CD14-positive monocyte (primary cell): ENCODE data around the gene NEIL1. TPM values are rescaled to one million over a fixed set of nuclear protein-coding genes. Genes with fewer than 3 reads are reported as not detected.
A peak's percentile ranks its signal among the peaks of the same experiment; 100 is the strongest.
"Not testable (repeated sequence)": the region's sequence is repeated elsewhere in the genome, so short reads cannot be mapped to it uniquely, and the experiment has no call there.

Experiments
- DNase-seq, 3 donors: peaks; one replicate each; pipeline ENCODE4 v3.0.0-alpha.2; 2011 to 2022
- H2AFZ ChIP-seq: 2 replicates; pipeline ENCODE4 v1.6.0; 2012; ENCODE audit warnings: mild to moderate bottlenecking, low read depth, low read length, inconsistent platforms; ENCODE audit not compliant: insufficient read depth, poor library complexity, severe bottlenecking
- H3K27ac ChIP-seq, 2 donors: 1 replicate in 1 of 2; 2 replicates in 1 of 2; pipeline ENCODE4 v1.5.1; 2012 to 2013; ENCODE audit warnings: low read length in 2 of 2, control low read depth in 1 of 2, inconsistent platforms in 1 of 2, low read depth in 1 of 2, mild to moderate bottlenecking in 1 of 2
- H3K27me3 ChIP-seq, 2 donors: one replicate each; pipeline versions ENCODE4 v1.6.0 to v1.6.1; 2011 to 2013; ENCODE audit warnings: low read length in 2 of 2; ENCODE audit not compliant: control insufficient read depth in 2 of 2, insufficient read depth in 2 of 2
- H3K36me3 ChIP-seq, 2 donors: replicated peaks in 1 of 2; 1 replicate in 1 of 2; 2 replicates in 1 of 2; pipeline versions ENCODE4 v1.5.1 to v1.6.1; 2012 to 2013; ENCODE audit warnings: low read length in 2 of 2, control low read depth in 1 of 2, inconsistent platforms in 1 of 2, mild to moderate bottlenecking in 1 of 2; ENCODE audit not compliant: insufficient read depth in 2 of 2, control insufficient read depth in 1 of 2
- H3K4me1 ChIP-seq, 2 donors: 1 replicate in 1 of 2; 2 replicates in 1 of 2; pipeline versions ENCODE4 v1.5.1 to v1.6.1; 2012 to 2013; ENCODE audit warnings: low read length in 2 of 2, control low read depth in 1 of 2, inconsistent platforms in 1 of 2, mild to moderate bottlenecking in 1 of 2, moderate library complexity in 1 of 2; ENCODE audit not compliant: insufficient read depth in 2 of 2, control insufficient read depth in 1 of 2
- H3K4me2 ChIP-seq: replicated peaks from 2 replicates; pipeline ENCODE3; 2012; ENCODE audit warnings: low read length, moderate library complexity, mild to moderate bottlenecking; ENCODE audit not compliant: poor library complexity, severe bottlenecking; ENCODE audit errors: extremely low read depth
- H3K4me3 ChIP-seq, 3 experiments: fragments of 200-600 bp in 1 of 3; sonication (generic) in 1 of 3; replicated peaks in 1 of 3; 1 replicate in 2 of 3; 2 replicates in 1 of 3; pipeline ENCODE4 v1.5.1; 2011 to 2013; ENCODE audit warnings: low read length in 3 of 3, mild to moderate bottlenecking in 3 of 3, control low read depth in 2 of 3, low read depth in 2 of 3, inconsistent platforms in 1 of 3, moderate library complexity in 1 of 3
- H3K79me2 ChIP-seq: 2 replicates; pipeline ENCODE4 v1.6.0; 2012; ENCODE audit warnings: mild to moderate bottlenecking, control low read depth, inconsistent platforms, low read length, moderate library complexity; ENCODE audit not compliant: insufficient read depth
- H3K9ac ChIP-seq: 2 replicates; pipeline ENCODE4 v1.6.0; 2017; ENCODE audit warnings: low read length, mild to moderate bottlenecking; ENCODE audit not compliant: insufficient read depth, poor library complexity, severe bottlenecking
- H3K9me3 ChIP-seq, 2 donors: replicated peaks in 1 of 2; 1 replicate in 1 of 2; 2 replicates in 1 of 2; pipeline versions ENCODE4 v1.5.1 to v1.6.1; 2012 to 2013; ENCODE audit warnings: low read length in 2 of 2, control low read depth in 1 of 2; ENCODE audit not compliant: control insufficient read depth in 1 of 2, insufficient read depth in 1 of 2
- H4K20me1 ChIP-seq: 2 replicates; pipeline ENCODE4 v1.6.0; 2012; ENCODE audit warnings: mild to moderate bottlenecking, low read length, control low read depth, moderate library complexity; ENCODE audit not compliant: insufficient read depth
- H3K27ac Mint-ChIP-seq, 7 donors: one replicate each; pipeline ENCODE4 v1.8.0; 2020; ENCODE audit warnings: mild to moderate bottlenecking in 7 of 7, mixed read lengths in 7 of 7, moderate library complexity in 6 of 7, inconsistent platforms in 2 of 7
- H3K27me3 Mint-ChIP-seq, 3 donors: one replicate each; pipeline ENCODE4 v1.8.0; 2021 to 2022; ENCODE audit warnings: low read depth in 3 of 3, mild to moderate bottlenecking in 3 of 3, mixed read lengths in 3 of 3, moderate library complexity in 3 of 3, inconsistent platforms in 1 of 3
- H3K36me3 Mint-ChIP-seq, 2 donors: one replicate each; pipeline ENCODE4 v1.8.0; 2020; ENCODE audit warnings: mixed read lengths in 2 of 2, inconsistent platforms in 1 of 2, mild to moderate bottlenecking in 1 of 2
- H3K4me1 Mint-ChIP-seq: one replicate; pipeline ENCODE4 v1.8.0; 2020; ENCODE audit warnings: mild to moderate bottlenecking, mixed read lengths
- H3K4me3 Mint-ChIP-seq, 2 donors: one replicate each; pipeline ENCODE4 v1.8.0; 2020; ENCODE audit warnings: mild to moderate bottlenecking in 2 of 2, mixed read lengths in 2 of 2, moderate library complexity in 1 of 2
- H3K9me3 Mint-ChIP-seq, 7 donors: one replicate each; pipeline ENCODE4 v1.8.0; 2020 to 2022; ENCODE audit warnings: mixed read lengths in 7 of 7, mild to moderate bottlenecking in 6 of 7, moderate library complexity in 6 of 7, inconsistent platforms in 2 of 7
- CTCF ChIP-seq: fragments of 200-600 bp; IDR thresholded peaks from one replicate; pipeline ENCODE4 v1.8.0; 2022; ENCODE audit warnings: antibody characterized with exemption, mild to moderate bottlenecking
- WGBS: methylation state at CpG from one replicate; pipeline ENCODE4 v1.1.5; 2013; ENCODE audit warnings: missing lambda C conversion rate; ENCODE audit not compliant: insufficient coverage; 5-methylcytosine and 5-hydroxymethylcytosine counted together
- intact Hi-C, 2 donors: fragments of 100-400 bp; cut with micrococcal nuclease; formaldehyde crosslinking; loops; one replicate each; pipeline versions ENCODE4 v1.15.0 to v1.15.1; 2023
- polyA plus RNA-seq, 3 donors: library from polyadenylated mRNA; depleted of rRNA in 1 of 3; unstranded in 2 of 3; stranded (reverse) in 1 of 3; fragments of 300-500 nt in 2 of 3; fragments of >200 nt in 1 of 3; fragmentation: Illumina TruSeq in 2 of 3; gene quantifications; 1 replicate in 2 of 3; 2 replicates in 1 of 3; pipeline ENCODE4 v1.2.3, GENCODE V29; 2012 to 2021

The NEIL1 gene
- polyA plus RNA-seq, 3 donors: 0.52 to 6.7 (median 0.53) TPM

- H3K9ac ChIP-seq, DNase-seq, H3K36me3 Mint-ChIP-seq, intact Hi-C loops, H3K79me2 ChIP-seq, H3K9me3 Mint-ChIP-seq, H4K20me1 ChIP-seq, H3K4me1 ChIP-seq, H3K4me3 Mint-ChIP-seq, H3K27ac ChIP-seq, H3K27ac Mint-ChIP-seq, H2AFZ ChIP-seq, H3K36me3 ChIP-seq, H3K4me2 ChIP-seq, H3K27me3 Mint-ChIP-seq, H3K27me3 ChIP-seq, H3K9me3 ChIP-seq, H3K4me3 ChIP-seq, H3K4me1 Mint-ChIP-seq: not testable (repeated sequence)
- WGBS: no CpG with 5 or more reads among the region's 6 CpGs
- peak; percentile 65 for TF ChIP-seq CTCF
Observed at GRCh38 chr15:75299311-75299688, 47.5 kb upstream of the NEIL1 start.

- H3K9me3 ChIP-seq, H3K36me3 Mint-ChIP-seq, H3K4me3 ChIP-seq, H2AFZ ChIP-seq, H3K9ac ChIP-seq, H3K27me3 Mint-ChIP-seq, H3K79me2 ChIP-seq, H3K9me3 Mint-ChIP-seq, H3K4me3 Mint-ChIP-seq, H3K27ac Mint-ChIP-seq, H3K4me1 ChIP-seq, DNase-seq, H4K20me1 ChIP-seq, H3K4me1 Mint-ChIP-seq, H3K27ac ChIP-seq, H3K27me3 ChIP-seq, H3K36me3 ChIP-seq, H3K4me2 ChIP-seq: not testable (repeated sequence)
- intact Hi-C loops: loop anchor here in 1 of 2 donors (10.0 kb wide), 1 partner anchor 65 kb away; no protein-coding TSS in a partner anchor
- WGBS: 83% methylated on average over 5 of the region's 6 CpGs
Observed at GRCh38 chr15:75300026-75300425, 46.8 kb upstream of the NEIL1 start.
